Neural cell (in vitro differentiated cells): ENCODE data around the gene TMEM191C. TPM values are rescaled to one million over a fixed set of nuclear protein-coding genes. Genes with fewer than 3 reads are reported as not detected.

Source experiments
- H2AFZ ChIP-seq: fragments of 200-600, 300-800 bp; sonication (generic), shearing (Covaris generic); 2 replicates; pipeline ENCODE4 v1.6.0; 2014; ENCODE audit warnings: low read depth, mild to moderate bottlenecking, antibody characterized with exemption, low read length, moderate library complexity
- H3F3A ChIP-seq: fragments of 200-600 bp; shearing (Covaris generic); 2 replicates; pipeline ENCODE4 v1.6.1; 2016; ENCODE audit warnings: mild to moderate bottlenecking, moderate library complexity, mixed read lengths, antibody characterized with exemption, low read length; ENCODE audit not compliant: insufficient read depth, poor library complexity, severe bottlenecking
- H3K27ac ChIP-seq: fragments of 200-600, 300-800 bp; sonication (generic), shearing (Covaris generic); 2 replicates; pipeline ENCODE4 v1.5.1; 2014; ENCODE audit warnings: mild to moderate bottlenecking, low read length, moderate library complexity
- H3K27me3 ChIP-seq: fragments of 300-800, 200-600 bp; sonication (generic), shearing (Covaris generic); 2 replicates; pipeline ENCODE4 v1.6.0; 2014; ENCODE audit warnings: mild to moderate bottlenecking, low read depth, low read length, moderate library complexity; ENCODE audit not compliant: insufficient read depth
- H3K36me3 ChIP-seq: fragments of 300-800, 200-600 bp; sonication (generic), shearing (Covaris generic); 2 replicates; pipeline ENCODE4 v1.5.1; 2014; ENCODE audit warnings: mild to moderate bottlenecking, antibody characterized with exemption, low read length, moderate library complexity; ENCODE audit not compliant: insufficient read depth
- H3K4me2 ChIP-seq: fragments of 300-800, 200-600 bp; sonication (generic), shearing (Covaris generic); 2 replicates; pipeline ENCODE4 v1.6.0; 2014; ENCODE audit warnings: mild to moderate bottlenecking, low read length
- H3K4me3 ChIP-seq: fragments of 300-800, 200-600 bp; sonication (generic), shearing (Covaris generic); 2 replicates; pipeline ENCODE4 v1.5.1; 2014; ENCODE audit warnings: mild to moderate bottlenecking, low read length, moderate library complexity
- H3K79me2 ChIP-seq: fragments of 200-600 bp; shearing (Covaris generic); replicated peaks from 2 replicates; pipeline ENCODE4 v1.6.0; 2014; ENCODE audit warnings: mild to moderate bottlenecking, low read length, moderate library complexity; ENCODE audit not compliant: insufficient read depth
- H3K9ac ChIP-seq: fragments of 300-800, 200-600 bp; sonication (generic), shearing (Covaris generic); 2 replicates; pipeline ENCODE4 v1.6.1; 2016; ENCODE audit warnings: mild to moderate bottlenecking, low read length, mixed read lengths
- H3K9me2 ChIP-seq: fragments of 200-600 bp; shearing (Covaris generic); 2 replicates; pipeline ENCODE4 v1.6.1; 2016; ENCODE audit warnings: mild to moderate bottlenecking, low read length, mixed read lengths; ENCODE audit not compliant: insufficient read depth
- H3K9me3 ChIP-seq: fragments of 200-600, 300-800 bp; sonication (generic), shearing (Covaris generic); 2 replicates; pipeline ENCODE4 v1.6.1; 2016; ENCODE audit warnings: mild to moderate bottlenecking, mixed run types, low read length, moderate library complexity, mixed read lengths
- H4K20me1 ChIP-seq: fragments of 200-600 bp; shearing (Covaris generic); 2 replicates; pipeline ENCODE4 v1.6.1; 2016; ENCODE audit warnings: mild to moderate bottlenecking, mixed run types; ENCODE audit not compliant: insufficient read depth
- CTCF ChIP-seq: fragments of 450-650 bp; IDR thresholded peaks from 2 replicates; pipeline ENCODE4 v1.5.1; 2014; ENCODE audit warnings: antibody characterized with exemption, mild to moderate bottlenecking, moderate library complexity; ENCODE audit not compliant: poor library complexity, severe bottlenecking
- EP300 ChIP-seq: fragments of 450-650 bp; conservative IDR thresholded peaks from 2 replicates; pipeline ENCODE4 v1.6.1; 2014; ENCODE audit warnings: antibody characterized with exemption, mild to moderate bottlenecking, moderate library complexity; ENCODE audit not compliant: poor library complexity, severe bottlenecking
- EZH2 ChIP-seq: fragments of 200-600, 300-800 bp; shearing (Covaris generic), sonication (generic); IDR thresholded peaks from 2 replicates; pipeline ENCODE4 v1.6.1; 2014; ENCODE audit warnings: antibody characterized with exemption, low read length, borderline replicate concordance, mild to moderate bottlenecking; ENCODE audit not compliant: insufficient read depth, poor library complexity, severe bottlenecking
- MXI1 ChIP-seq: fragments of 450-650 bp; conservative IDR thresholded peaks from 2 replicates; pipeline ENCODE4 v1.6.1; 2014; ENCODE audit warnings: antibody characterized with exemption, mild to moderate bottlenecking; ENCODE audit not compliant: poor library complexity, severe bottlenecking
- POLR2AphosphoS5 ChIP-seq: IDR thresholded peaks from 2 replicates; pipeline ENCODE4 v1.6.1; 2012
- RAD21 ChIP-seq: fragments of 450-650 bp; conservative IDR thresholded peaks from 2 replicates; pipeline ENCODE4 v1.6.1; 2014; ENCODE audit warnings: antibody characterized with exemption, mild to moderate bottlenecking, moderate library complexity
- REST ChIP-seq: IDR thresholded peaks from 2 replicates; pipeline ENCODE4 v1.6.1; 2012; ENCODE audit warnings: borderline replicate concordance
- SMC3 ChIP-seq: fragments of 450-650 bp; conservative IDR thresholded peaks from 2 replicates; pipeline ENCODE4 v1.6.1; 2014; ENCODE audit warnings: antibody characterized with exemption, mild to moderate bottlenecking, moderate library complexity; ENCODE audit not compliant: poor library complexity
- TAF1 ChIP-seq: IDR thresholded peaks from 2 replicates; pipeline ENCODE4 v1.6.1; 2012; ENCODE audit warnings: low read depth
- polyA plus RNA-seq: library from polyadenylated mRNA; depleted of rRNA; stranded (reverse); fragments of >200 nt; gene quantifications from 2 replicates; pipeline ENCODE4 v1.2.3, GENCODE V29; 2014

The TMEM191C gene
- polyA plus RNA-seq, 1 donor from 2014 or later, result 68.3 TPM

GRCh38 chr22:21443057-21443734 lies 24.0 kb upstream of the TMEM191C start:
- H3F3A ChIP-seq, result no peaks in the 10 kb centered on the region
- no peaks in the 10 kb centered on the region for H3K9me2 ChIP-seq
- H2AFZ ChIP-seq, result no peak overlapping the region
- H3K9ac ChIP-seq, result no peak overlapping the region
- no peak overlapping the region for H3K4me2 ChIP-seq
- no peak overlapping the region for H3K27ac ChIP-seq
- H4K20me1 ChIP-seq, result no peaks in the 10 kb centered on the region
- no peaks in the 10 kb centered on the region for H3K9me3 ChIP-seq
- H3K4me3 ChIP-seq, result no peak overlapping the region
- H3K27me3 ChIP-seq, result no peaks in the 10 kb centered on the region
- no peaks in the 10 kb centered on the region for H3K79me2 ChIP-seq
- no peak for TF ChIP-seq MXI1
- no peak for TF ChIP-seq POLR2AphosphoS5
- TF ChIP-seq CTCF, result no peak
- no peak for TF ChIP-seq SMC3
- no peak for TF ChIP-seq EZH2
- no peak for TF ChIP-seq EP300
- TF ChIP-seq REST, result no peak
- TF ChIP-seq TAF1, result no peak
- no peak for TF ChIP-seq RAD21
- no peaks in the 10 kb centered on the region for H3K36me3 ChIP-seq

- Histone ChIP-seq H3K36me3 (no peaks in the 10 kb centered on the region), H3K4me2 (no peak overlapping the region), H3K4me3 (no peak overlapping the region), H3K9me2 (no peaks in the 10 kb centered on the region), H3F3A (no peaks in the 10 kb centered on the region), H3K27me3 (no peaks in the 10 kb centered on the region), H3K9me3 (no peaks in the 10 kb centered on the region), H2AFZ (no peak overlapping the region), H3K27ac (no peak overlapping the region), H3K79me2 (no peaks in the 10 kb centered on the region), H4K20me1 (no peaks in the 10 kb centered on the region), H3K9ac (no peak overlapping the region)
- TF ChIP-seq SMC3, result no peak
- TF ChIP-seq EZH2, result no peak
- no peak for TF ChIP-seq TAF1
- no peak for TF ChIP-seq RAD21
- TF ChIP-seq REST, result no peak
- TF ChIP-seq MXI1, result no peak
- TF ChIP-seq EP300, result no peak
- TF ChIP-seq CTCF, result no peak
- no peak for TF ChIP-seq POLR2AphosphoS5
Observed at GRCh38 chr22:21443735-21444421, 23.3 kb upstream of the TMEM191C start.
